Common myeloid progenitor, CD34-positive (primary cell): ENCODE measurements around the gene HOOK2.

Experiments used
- CTCF ChIA-PET: fragments of 350-600 bp; sonication (Branson Sonifier 250); formaldehyde crosslinking; loops from one replicate; lab custom pipeline; 2021; ENCODE audit warnings: antibody characterized with exemption; lab: Charles Lee
- POLR2A ChIA-PET: fragments of 350-600 bp; sonication (Branson Sonifier 250); formaldehyde crosslinking; loops from one replicate; lab custom pipeline; 2021; ENCODE audit warnings: antibody characterized with exemption; lab: Charles Lee
- DNase-seq, 3 donors: peaks; one replicate each; pipeline versions ENCODE4 v3.0.0 to v3.0.0-alpha.2; 2013
- H3K27ac ChIP-seq, 2 experiments: 1 replicate in 1 of 2; 2 replicates in 1 of 2; pipeline ENCODE4 v1.7.0; 2013; ENCODE audit warnings: inconsistent platforms in 2 of 2, low read length in 2 of 2, mild to moderate bottlenecking in 2 of 2, low read depth in 1 of 2, moderate library complexity in 1 of 2; ENCODE audit not compliant: severe bottlenecking in 2 of 2, insufficient read depth in 1 of 2, poor library complexity in 1 of 2
- H3K27me3 ChIP-seq, 5 experiments: replicated peaks in 2 of 5; 1 replicate in 3 of 5; 2 replicates in 2 of 5; pipeline versions ENCODE4 v1.6.1 to v1.7.0; 2013; ENCODE audit warnings: low read length in 4 of 5, mild to moderate bottlenecking in 2 of 5, moderate library complexity in 2 of 5, inconsistent platforms in 1 of 5; ENCODE audit not compliant: insufficient read depth in 5 of 5, control insufficient read depth in 4 of 5
- H3K36me3 ChIP-seq, 4 experiments: 1 replicate in 2 of 4; 2 replicates in 2 of 4; pipeline versions ENCODE4 v1.6.1 to v1.7.0; 2013; ENCODE audit warnings: low read length in 3 of 4, control low read depth in 1 of 4, mild to moderate bottlenecking in 1 of 4; ENCODE audit not compliant: control insufficient read depth in 4 of 4, insufficient read depth in 4 of 4
- H3K4me1 ChIP-seq, 4 experiments: 1 replicate in 3 of 4; 2 replicates in 1 of 4; pipeline versions ENCODE4 v1.6.1 to v1.7.1; 2013; ENCODE audit warnings: low read length in 3 of 4, mild to moderate bottlenecking in 3 of 4, control low read depth in 1 of 4, inconsistent platforms in 1 of 4, moderate library complexity in 1 of 4; ENCODE audit not compliant: control insufficient read depth in 4 of 4, insufficient read depth in 4 of 4; ENCODE audit errors: control extremely low read depth in 1 of 4
- H3K4me3 ChIP-seq, 7 experiments: 1 replicate in 4 of 7; 2 replicates in 3 of 7; pipeline versions ENCODE4 v1.5.1 to v1.7.0; 2013; ENCODE audit warnings: mild to moderate bottlenecking in 7 of 7, low read length in 6 of 7, moderate library complexity in 6 of 7, inconsistent platforms in 2 of 7, low read depth in 2 of 7, control low read depth in 1 of 7; ENCODE audit not compliant: insufficient read depth in 4 of 7, control insufficient read depth in 1 of 7; ENCODE audit errors: extremely low read depth in 1 of 7
- H3K9me3 ChIP-seq, 5 experiments: 1 replicate in 4 of 5; 2 replicates in 1 of 5; pipeline versions ENCODE4 v1.6.1 to v1.7.1; 2013; ENCODE audit warnings: low read length in 4 of 5, mild to moderate bottlenecking in 2 of 5, inconsistent platforms in 1 of 5, low read depth in 1 of 5, moderate library complexity in 1 of 5; ENCODE audit not compliant: control insufficient read depth in 4 of 5, insufficient read depth in 2 of 5; ENCODE audit errors: control extremely low read depth in 1 of 5
- WGBS: methylation state at CpG from one replicate; pipeline ENCODE4 v1.1.5; 2013; ENCODE audit not compliant: insufficient coverage; 5-methylcytosine and 5-hydroxymethylcytosine counted together

HOOK2 gene

DNA sequence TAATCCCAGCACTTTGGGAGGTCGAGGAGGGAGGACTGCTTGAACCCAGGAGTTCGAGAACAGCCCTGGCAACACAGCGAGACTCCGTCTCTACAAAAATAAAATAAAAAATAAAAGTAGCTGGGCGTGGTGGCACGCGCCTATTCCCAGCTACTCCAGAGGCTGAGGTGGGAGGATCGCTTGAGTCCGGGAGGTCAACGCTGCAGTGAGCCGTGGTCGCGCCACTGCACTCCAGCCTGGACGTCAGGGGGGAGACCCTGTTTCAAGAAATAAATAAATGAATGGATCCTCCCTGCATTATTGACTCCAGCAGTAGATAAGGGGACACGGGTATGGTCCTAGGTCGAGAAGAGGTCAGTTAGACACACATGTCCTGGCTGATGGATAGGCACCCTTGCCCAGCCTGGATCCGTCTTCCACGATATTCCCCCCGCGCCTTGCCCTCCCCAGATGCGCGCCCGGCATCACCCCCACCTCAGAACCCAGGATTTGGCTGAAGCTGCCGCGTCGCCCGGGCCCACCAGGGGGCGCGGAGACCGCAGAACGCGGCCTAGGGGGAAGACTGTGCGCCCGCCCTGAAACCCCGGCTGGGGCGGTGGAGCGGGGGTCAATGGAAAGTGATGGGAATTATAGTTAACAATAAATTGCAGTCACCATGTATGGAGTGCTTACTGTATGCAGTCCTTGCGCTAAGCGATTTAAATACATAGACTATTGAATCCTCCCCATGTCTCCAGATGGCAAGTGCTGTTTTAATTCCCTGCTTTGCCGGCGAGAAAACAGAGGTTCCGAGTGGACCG lies 2.1 kb upstream of the HOOK2 start:
- ChIA-PET POLR2A (interaction anchor here (0.6 to 7.4 kb wide), 6 partner anchors 12 to 375 kb away, joined by 3 to 198 read pairs (median 3); partner anchors contain the start of genes JUNB, PRDX2 and THSD8), CTCF (interaction anchor here (0.8 to 39.0 kb wide), 10 partner anchors 8 to 81 kb away, joined by 3 to 776 read pairs (median 8); partner anchors contain the start of genes FBXW9, GET3, JUNB and PRDX2)
- Histone ChIP-seq H3K9me3 (no peaks in the 10 kb centered on the region), H3K36me3 (no peaks in the 10 kb centered on the region), H3K4me3 (peak overlapping the region; percentile 27 to 90 (median 74)), H3K4me1 (peaks cover 5 to 52% (median 51%) of the 10 kb centered on the region in 4 experiments), H3K27ac (peak overlapping the region in 1 of 2 experiments; percentile 77), H3K27me3 (no peaks in the 10 kb centered on the region)
- 22% methylated on average over 17 of the region's 43 CpGs for WGBS
- DNase-seq = peak; percentile 71 to 80 (median 79)

DNA sequence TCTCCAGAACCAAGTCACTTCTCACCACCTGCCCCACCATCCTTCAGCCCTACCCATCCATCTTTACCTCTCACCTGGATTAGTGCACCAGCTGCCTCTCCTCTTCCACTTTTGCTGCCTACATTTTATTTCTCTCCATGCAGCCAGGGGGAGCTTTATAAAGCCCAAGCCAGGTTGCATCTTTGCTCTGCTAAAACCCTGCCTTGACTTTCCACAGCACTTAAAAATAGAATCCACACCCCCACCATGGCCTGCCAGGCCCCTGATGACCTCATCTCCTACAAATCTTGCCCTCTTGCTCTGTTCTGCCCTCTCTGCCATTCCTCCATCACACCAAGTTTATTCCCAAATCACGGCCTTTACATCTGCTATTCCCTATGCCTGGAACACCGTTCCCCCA lies 1.8 kb downstream of the HOOK2 start:
- H3K27me3 ChIP-seq = no peaks in the 10 kb centered on the region
- CTCF ChIA-PET = interaction anchor here (1.0 to 39.0 kb wide), 8 partner anchors 9 to 74 kb away, joined by 3 to 776 read pairs (median 14); partner anchors contain the start of genes GET3, JUNB, PRDX2 and THSD8
- H3K36me3 ChIP-seq = peaks cover 0 to 2% (median 0%) of the 10 kb centered on the region in 4 experiments
- 96% methylated on average over 2 of the region's 2 CpGs for WGBS
- H3K27ac ChIP-seq = no peak overlapping the region
- DNase-seq = peak in 2 of 3 donors; percentile 68
- no peak overlapping the region for H3K4me3 ChIP-seq
- POLR2A ChIA-PET = interaction anchor here (7.4 kb wide), 1 partner anchor 18 kb away, joined by 198 read pairs; the partner anchor contains the start of gene JUNB
- peaks cover 3 to 29% (median 24%) of the 10 kb centered on the region in 4 experiments for H3K4me1 ChIP-seq
- H3K9me3 ChIP-seq = no peaks in the 10 kb centered on the region

- Histone ChIP-seq H3K27ac (no peak overlapping the region), H3K4me1 (peaks cover 2 to 18% (median 12%) of the 10 kb centered on the region in 4 experiments), H3K27me3 (no peaks in the 10 kb centered on the region), H3K4me3 (no peak overlapping the region), H3K9me3 (no peaks in the 10 kb centered on the region), H3K36me3 (peaks cover 0 to 4% (median under 1%) of the 10 kb centered on the region in 4 experiments)
- POLR2A ChIA-PET = interaction anchor here (7.4 kb wide), 1 partner anchor 19 kb away, joined by 198 read pairs; the partner anchor contains the start of gene JUNB
- CTCF ChIA-PET = interaction anchor here (3.1 to 39.0 kb wide), 5 partner anchors 8 to 75 kb away, joined by 13 to 776 read pairs (median 54); partner anchors contain the start of genes GET3, JUNB, PRDX2 and THSD8
- WGBS = 100% methylated on average over 2 of the region's 4 CpGs
- no peak for DNase-seq
Observed at GRCh38 chr19:12772323-12772722, 3.0 kb downstream of the HOOK2 start.

DNA sequence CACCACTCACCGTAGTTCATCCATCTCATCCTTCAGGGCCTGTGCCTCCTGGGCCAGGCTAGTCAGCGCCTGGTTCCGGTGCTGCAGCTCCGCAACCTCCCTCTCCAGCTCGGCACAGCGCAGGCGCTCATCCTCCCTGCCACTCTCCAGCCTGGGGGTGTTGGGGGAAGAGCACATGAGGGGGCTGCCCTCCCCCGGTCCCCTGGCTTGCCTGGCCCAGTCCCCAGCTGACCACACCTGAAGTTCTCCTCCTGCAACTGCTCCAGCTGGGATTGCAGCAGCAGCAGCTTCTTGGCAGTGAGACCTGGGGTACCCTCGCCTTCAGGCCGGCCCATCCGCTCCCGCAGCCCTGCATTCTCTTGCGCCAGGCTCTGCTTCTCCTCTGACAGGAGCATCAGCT lies 4.4 kb downstream of the HOOK2 start:
- Histone ChIP-seq H3K4me3 (no peak overlapping the region), H3K9me3 (no peaks in the 10 kb centered on the region), H3K27ac (no peak overlapping the region), H3K4me1 (peaks cover 2 to 13% (median 12%) of the 10 kb centered on the region in 4 experiments), H3K27me3 (no peaks in the 10 kb centered on the region), H3K36me3 (peaks cover 0 to 4% (median under 1%) of the 10 kb centered on the region in 4 experiments)
- 100% methylated on average over 7 of the region's 13 CpGs for WGBS
- CTCF ChIA-PET = interaction anchor here (0.8 to 39.0 kb wide), 3 partner anchors 10 to 42 kb away, joined by 3 to 776 read pairs (median 612); partner anchors contain the start of genes GET3, JUNB, PRDX2 and THSD8
- DNase-seq = no peak
- POLR2A ChIA-PET = no interaction called here

DNA sequence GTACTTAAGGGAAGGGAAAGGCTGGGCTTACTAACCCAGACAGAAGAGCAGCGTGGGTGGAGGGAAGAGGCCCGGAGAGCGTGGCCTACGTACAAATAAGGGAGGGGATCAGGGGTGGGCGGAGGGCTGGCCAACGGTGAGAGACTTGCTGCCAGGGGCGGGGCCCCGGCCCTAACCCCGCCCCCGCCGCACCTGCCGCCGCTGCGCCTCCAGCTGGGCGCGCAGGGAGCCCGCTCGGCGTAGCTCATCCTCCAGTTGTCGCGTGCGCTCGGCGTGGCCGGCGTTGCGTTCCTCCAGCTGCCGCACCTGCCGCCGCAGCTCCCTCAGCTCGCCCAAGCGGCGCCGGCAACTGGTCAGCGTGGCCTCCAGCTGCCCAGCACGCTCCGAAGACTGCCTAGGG lies 5.7 kb downstream of the HOOK2 start:
- Histone ChIP-seq H3K27ac (no peak overlapping the region), H3K9me3 (no peaks in the 10 kb centered on the region), H3K27me3 (no peaks in the 10 kb centered on the region), H3K4me1 (peaks cover 2 to 7% (median 7%) of the 10 kb centered on the region in 4 experiments), H3K36me3 (peaks cover 0 to 5% (median under 1%) of the 10 kb centered on the region in 4 experiments), H3K4me3 (peak overlapping the region in 1 of 7 experiments; percentile 11)
- 79% methylated on average over 31 of the region's 37 CpGs for WGBS
- CTCF ChIA-PET = interaction anchor here (0.6 to 39.0 kb wide), 4 partner anchors 10 to 1884 kb away, joined by 3 to 776 read pairs (median 308); partner anchors contain the start of genes GET3, JUNB, PRDX2 and THSD8
- peak in 2 of 3 donors; percentile 43 to 55 for DNase-seq
- POLR2A ChIA-PET = no interaction called here

- H3K4me1 ChIP-seq = peaks cover 2 to 6% (median 4%) of the 10 kb centered on the region in 4 experiments
- H3K27ac ChIP-seq = no peak overlapping the region
- CTCF ChIA-PET = interaction anchor here (0.9 to 39.0 kb wide), 7 partner anchors 7 to 82 kb away, joined by 3 to 776 read pairs (median 49); partner anchors contain the start of genes BEST2, GET3, HOOK2 and JUNB
- no peak overlapping the region for H3K4me3 ChIP-seq
- WGBS = 97% methylated on average over 13 of the region's 15 CpGs
- POLR2A ChIA-PET = interaction anchor here (0.6 kb wide), 1 partner anchor 170 kb away, joined by 3 read pairs; no protein-coding TSS in a partner anchor
- H3K9me3 ChIP-seq = peaks cover 0 to 5% (median 0%) of the 10 kb centered on the region in 5 experiments
- peaks cover 0 to 17% (median 8%) of the 10 kb centered on the region in 4 experiments for H3K36me3 ChIP-seq
- DNase-seq = no peak
- H3K27me3 ChIP-seq = no peaks in the 10 kb centered on the region
Observed at GRCh38 chr19:12767666-12768065, 7.7 kb downstream of the HOOK2 start.
